LoVo (cell line): ENCODE results near the gene KLLN.
"Not testable (repeated sequence)": the region's sequence is repeated elsewhere in the genome, so short reads cannot be mapped to it uniquely, and the experiment has no call there.

Experiments used
- DNase-seq: peaks from one replicate; pipeline ENCODE4 v3.0.0-alpha.2; 2016; ENCODE audit warnings: low spot score

Gene KLLN

DNA sequence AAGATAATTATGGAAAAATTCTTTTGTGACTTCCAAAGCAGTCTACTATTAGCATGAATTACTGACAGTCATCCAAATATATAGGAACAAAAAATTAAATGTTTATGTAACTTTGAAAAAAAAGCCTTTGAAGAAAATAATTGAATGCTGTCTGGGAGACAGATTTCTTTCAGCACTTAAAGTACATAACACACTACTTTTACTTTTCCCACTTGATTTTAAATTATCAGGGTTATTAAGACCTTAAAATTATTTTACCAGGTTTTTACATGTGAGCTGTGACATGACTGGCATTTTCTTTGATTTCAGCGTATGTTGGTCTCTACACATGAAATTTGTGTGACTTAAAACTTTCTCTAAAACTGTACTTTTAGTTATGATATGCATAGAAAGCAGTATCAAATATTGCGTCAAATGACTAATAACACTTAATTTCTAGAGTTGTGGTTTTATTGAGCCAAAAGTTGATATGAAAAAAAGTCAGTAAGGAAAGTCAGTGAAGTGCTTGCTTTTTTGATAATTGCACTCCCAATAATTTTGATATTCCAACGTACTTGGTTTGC is 3.2 kb upstream of the KLLN start:
- no peak for DNase-seq

- DNase-seq: no peak
Measured at GRCh38 chr10:87865241-87865881, 2.0 kb upstream of the KLLN start.

- no peak for DNase-seq
Measured at GRCh38 chr10:87864496-87865059, 1.2 kb upstream of the KLLN start.

DNA sequence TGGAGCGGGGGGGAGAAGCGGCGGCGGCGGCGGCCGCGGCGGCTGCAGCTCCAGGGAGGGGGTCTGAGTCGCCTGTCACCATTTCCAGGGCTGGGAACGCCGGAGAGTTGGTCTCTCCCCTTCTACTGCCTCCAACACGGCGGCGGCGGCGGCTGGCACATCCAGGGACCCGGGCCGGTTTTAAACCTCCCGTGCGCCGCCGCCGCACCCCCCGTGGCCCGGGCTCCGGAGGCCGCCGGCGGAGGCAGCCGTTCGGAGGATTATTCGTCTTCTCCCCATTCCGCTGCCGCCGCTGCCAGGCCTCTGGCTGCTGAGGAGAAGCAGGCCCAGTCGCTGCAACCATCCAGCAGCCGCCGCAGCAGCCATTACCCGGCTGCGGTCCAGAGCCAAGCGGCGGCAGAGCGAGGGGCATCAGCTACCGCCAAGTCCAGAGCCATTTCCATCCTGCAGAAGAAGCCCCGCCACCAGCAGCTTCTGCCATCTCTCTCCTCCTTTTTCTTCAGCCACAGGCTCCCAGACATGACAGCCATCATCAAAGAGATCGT is 690 bp upstream of the KLLN start:
- not testable (repeated sequence) for DNase-seq

DNA sequence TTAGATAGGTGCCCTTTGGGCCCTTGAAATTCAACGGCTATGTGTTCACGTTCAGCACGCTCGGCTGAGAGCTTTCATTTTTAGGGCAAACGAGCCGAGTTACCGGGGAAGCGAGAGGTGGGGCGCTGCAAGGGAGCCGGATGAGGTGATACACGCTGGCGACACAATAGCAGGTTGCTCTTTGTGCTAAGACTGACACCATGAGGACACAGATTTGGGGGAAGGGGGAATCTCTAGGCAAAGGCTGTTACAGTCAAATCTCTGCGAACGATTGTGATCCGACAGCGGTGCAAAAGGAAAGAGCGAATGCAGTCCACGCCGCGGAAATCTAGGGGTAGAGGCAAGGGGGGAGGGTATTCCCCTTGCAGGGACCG is 667 bp downstream of the KLLN start:
- DNase-seq: no peak

- DNase-seq: peak; percentile 97
Measured at GRCh38 chr10:87861953-87862678, 1.2 kb downstream of the KLLN start.

GRCh38 chr10:87861566-87861952 is 1.8 kb downstream of the KLLN start:
- DNase-seq: peak; percentile 74

DNA sequence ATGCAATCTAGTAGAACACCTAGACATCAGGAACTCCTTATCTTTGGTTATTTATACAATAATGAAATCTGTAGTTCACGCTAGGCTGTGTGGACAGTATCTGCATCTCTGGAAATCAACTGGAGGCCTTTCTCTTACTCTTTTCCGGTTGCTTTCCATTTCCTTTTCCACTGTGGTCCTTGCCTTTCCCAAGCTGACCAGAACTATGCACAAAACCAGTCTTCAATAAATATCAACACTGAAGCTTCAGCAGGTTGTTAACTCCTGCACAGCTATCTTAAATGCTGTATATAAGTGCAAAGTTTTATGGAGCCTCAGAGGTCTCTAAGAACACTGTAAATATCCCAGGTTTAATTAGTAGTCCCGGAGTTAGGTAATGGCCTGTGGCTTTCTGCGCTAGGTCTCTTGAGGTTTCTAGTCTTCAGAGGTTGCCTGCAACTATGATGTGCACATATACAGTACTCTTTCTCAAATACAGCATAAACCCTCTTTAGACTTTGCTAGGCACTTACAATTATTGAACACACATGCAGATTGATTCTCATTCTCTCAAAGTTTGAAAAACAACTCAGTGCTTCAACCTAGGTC is 2.4 kb downstream of the KLLN start:
- no peak for DNase-seq

DNA sequence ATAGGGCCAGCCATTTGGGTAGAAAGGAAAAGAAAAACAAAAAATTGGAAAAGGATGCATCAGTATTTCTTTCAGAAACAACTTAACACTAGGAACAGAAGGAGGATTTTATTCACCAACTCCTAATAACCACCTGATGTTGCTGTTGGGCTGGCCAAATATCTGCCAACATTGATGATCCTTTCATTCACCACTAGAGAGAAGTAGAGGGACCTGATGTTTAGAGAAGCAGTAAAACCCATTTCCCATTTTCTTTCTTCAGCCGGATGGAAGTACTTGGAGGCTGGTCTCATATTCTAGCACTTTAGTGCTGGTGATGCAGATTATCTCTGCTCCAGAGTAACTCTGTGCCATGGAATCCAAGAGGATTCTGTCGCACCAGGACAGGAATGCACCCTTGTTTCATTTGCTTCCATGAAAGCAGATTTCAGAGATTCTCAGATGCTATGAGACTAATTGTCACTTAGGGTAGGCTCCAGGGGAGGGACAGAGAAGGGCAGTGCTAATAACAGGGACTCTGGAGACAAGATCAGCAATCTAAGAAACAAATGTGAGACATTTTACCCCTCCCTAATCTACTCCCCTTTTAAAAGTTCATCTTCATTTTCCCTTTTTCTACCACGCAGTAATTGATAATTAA is 3.1 kb downstream of the KLLN start:
- DNase-seq: peak; percentile 50

DNA sequence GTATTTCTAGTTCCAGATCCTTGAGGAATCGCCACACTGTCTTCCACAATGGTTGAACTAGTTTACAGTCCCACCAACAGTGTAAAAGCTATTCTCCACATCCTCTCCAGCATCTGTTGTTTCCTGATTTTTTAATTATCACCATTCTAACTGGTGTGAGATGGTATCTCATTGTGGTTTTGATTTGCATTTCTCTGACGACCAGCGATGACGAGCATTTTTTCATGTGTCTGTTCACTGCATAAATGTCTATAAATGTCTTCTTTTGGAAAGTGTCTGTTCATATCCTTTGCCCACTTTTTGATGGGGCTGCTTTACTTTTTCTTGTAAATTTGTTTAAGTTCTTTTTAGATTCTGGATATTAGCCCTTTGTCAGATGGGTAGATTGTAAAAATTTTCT is 7.7 kb downstream of the KLLN start:
- DNase-seq: not testable (repeated sequence)

- DNase-seq: not testable (repeated sequence)
Measured at GRCh38 chr10:87855247-87855646, 8.1 kb downstream of the KLLN start.

DNA sequence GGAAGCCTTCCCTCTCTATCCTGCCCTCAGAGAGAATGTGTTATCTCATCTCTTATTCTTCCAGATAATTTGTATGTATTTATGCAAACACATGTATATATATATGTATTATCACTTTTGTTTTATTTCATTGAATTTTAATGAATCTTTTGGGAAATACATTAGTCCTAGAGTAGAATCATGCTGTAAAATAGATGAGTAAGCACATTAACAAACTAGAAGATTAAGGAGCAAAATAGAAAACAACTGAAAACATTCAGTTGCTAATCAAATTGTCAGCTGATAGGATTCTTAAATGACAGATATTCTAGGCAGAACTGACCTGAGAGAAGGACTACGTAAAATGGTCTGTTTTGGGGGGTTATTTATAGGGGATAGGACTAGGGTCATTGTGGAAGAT is 11.2 kb downstream of the KLLN start:
- no peak for DNase-seq

- DNase-seq: peak; percentile 60
Measured at GRCh38 chr10:87850742-87851205, 12.6 kb downstream of the KLLN start.

- DNase-seq: no peak
Measured at GRCh38 chr10:87849001-87849400, 14.3 kb downstream of the KLLN start.

DNA sequence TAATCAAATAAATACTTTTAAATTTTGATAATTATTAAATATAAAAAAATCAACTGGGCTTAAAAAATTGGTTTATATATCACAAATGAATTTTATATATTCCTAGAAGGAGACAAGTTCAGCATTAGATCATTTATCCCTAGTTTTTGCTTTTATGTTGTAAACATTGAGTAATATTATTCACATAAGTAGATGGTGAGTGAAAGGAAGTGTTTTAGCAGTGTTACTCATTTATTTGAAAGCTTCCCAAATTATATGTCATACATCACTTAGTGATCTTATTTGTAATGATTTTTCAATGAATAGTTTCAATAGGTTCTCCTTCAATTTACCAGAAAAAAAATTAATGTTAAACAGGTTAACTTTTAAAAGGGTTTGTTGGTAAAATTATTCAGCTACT is 15.8 kb downstream of the KLLN start:
- DNase-seq: no peak

DNA sequence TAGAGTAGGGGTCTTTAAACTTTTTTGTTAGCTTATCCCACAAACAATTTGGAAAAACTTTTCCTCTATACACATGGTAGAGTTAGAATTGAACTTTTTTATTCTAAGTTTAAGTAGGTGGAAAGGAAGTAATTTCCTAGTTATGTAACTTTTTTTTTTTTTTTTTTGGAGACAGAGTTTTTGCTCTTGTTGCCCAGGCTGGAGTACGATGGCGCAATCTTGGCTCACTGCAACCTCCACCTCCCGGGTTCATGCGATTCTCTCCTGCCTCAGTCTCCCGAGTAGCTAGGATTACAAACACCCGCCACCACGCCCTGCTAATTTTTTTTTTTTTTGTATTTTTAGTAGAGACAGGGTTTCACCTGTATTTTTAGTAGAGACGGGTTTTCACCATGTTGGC is 16.6 kb downstream of the KLLN start:
- not testable (repeated sequence) for DNase-seq

- peak; percentile 40 for DNase-seq
Measured at GRCh38 chr10:87846023-87846422, 17.3 kb downstream of the KLLN start.

GRCh38 chr10:87845624-87845998 is 17.7 kb downstream of the KLLN start:
- DNase-seq: no peak

DNA sequence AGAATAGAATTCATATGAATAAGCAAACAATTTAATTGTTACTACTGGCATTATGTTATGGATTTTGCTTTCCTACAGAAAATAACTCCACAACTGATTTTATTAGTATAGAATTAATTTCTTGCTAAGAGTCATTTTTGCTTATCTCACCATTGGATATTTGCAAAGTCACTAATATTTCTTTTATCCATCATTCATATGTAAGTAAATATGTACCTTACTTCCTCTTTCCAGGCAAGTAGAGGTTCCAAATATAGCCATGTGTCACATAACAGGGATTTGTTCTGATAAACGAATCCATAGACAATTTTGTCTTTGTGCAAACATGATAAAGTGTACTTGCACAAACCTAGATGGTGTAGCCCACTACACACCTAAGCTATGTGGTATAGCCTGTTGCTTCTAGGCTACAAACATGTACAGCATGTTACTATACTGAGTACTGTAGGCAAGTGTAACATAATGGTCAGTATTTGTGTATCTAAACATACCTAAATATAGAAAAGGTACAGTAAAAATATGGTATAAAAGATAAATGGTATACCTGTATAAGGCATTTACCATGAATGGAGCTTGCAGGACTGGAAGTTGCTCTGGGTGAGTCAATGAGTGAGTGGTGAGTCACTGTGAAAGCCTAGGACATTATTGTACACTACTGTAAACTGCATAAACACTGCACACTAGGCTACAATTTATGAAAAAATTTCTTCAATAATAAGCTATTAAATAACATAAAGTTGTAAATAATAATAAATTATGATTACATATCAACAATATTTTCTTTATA is 18.3 kb downstream of the KLLN start:
- DNase-seq: peak; percentile 48

- DNase-seq: no peak
Measured at GRCh38 chr10:87843714-87844113, 19.6 kb downstream of the KLLN start.
